B cell (primary cell): ENCODE results near the gene FMN1.

Source experiments
- EZH2 ChIP-seq: IDR thresholded peaks from 2 replicates; pipeline ENCODE4 v1.6.1; 2012; ENCODE audit warnings: borderline replicate concordance, low read depth, mild to moderate bottlenecking, moderate library complexity, low read length; ENCODE audit not compliant: insufficient read depth, poor library complexity, severe bottlenecking
- TF ChIP-seq, protein P1 (sequence below): fragments of 200-600 bp; IDR thresholded peaks from one replicate; pipeline ENCODE4 v1.8.0; 2022; ENCODE audit warnings: antibody characterized with exemption, mild to moderate bottlenecking

DNA sequence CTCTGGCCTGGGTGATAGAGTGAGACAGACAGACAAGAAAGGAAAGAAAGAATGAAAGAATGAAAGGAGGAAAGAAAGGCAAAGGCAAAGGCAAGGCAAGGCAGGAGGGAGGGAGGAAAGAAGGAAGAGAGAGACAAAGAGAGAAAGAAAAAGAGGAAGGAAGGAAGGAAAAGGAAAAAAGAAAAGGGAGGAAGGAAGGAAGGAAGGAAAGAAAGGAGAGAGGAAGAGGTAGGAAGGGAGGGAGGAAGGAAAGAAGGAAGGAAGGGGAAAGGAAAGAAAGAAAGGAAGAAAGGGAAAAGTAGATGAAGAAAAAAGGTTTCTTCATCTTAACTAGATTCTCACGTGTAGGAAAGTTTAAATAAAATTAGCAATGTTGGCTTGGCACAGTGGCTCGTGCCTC, 334.5 kb downstream of the FMN1 start:
- TF ChIP-seq, protein P1, sequence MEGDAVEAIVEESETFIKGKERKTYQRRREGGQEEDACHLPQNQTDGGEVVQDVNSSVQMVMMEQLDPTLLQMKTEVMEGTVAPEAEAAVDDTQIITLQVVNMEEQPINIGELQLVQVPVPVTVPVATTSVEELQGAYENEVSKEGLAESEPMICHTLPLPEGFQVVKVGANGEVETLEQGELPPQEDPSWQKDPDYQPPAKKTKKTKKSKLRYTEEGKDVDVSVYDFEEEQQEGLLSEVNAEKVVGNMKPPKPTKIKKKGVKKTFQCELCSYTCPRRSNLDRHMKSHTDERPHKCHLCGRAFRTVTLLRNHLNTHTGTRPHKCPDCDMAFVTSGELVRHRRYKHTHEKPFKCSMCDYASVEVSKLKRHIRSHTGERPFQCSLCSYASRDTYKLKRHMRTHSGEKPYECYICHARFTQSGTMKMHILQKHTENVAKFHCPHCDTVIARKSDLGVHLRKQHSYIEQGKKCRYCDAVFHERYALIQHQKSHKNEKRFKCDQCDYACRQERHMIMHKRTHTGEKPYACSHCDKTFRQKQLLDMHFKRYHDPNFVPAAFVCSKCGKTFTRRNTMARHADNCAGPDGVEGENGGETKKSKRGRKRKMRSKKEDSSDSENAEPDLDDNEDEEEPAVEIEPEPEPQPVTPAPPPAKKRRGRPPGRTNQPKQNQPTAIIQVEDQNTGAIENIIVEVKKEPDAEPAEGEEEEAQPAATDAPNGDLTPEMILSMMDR = no peak
- no peak for TF ChIP-seq EZH2
